H1 (cell line): ENCODE results near the gene PKMYT1. TPM values are rescaled to one million over a fixed set of nuclear protein-coding genes. Genes with fewer than 3 reads are reported as not detected.

ENCODE experiments used
- CTCF ChIA-PET: fragments of 300-600 bp; sonication (Branson Sonifier 250); formaldehyde crosslinking; loops from one replicate; lab custom pipeline; 2021; ENCODE audit not compliant: partially characterized antibody; lab: Charles Lee
- POLR2A ChIA-PET: fragments of 300-600 bp; sonication (Branson Sonifier 250); formaldehyde crosslinking; loops from one replicate; lab custom pipeline; 2021; ENCODE audit warnings: inconsistent platforms; ENCODE audit not compliant: partially characterized antibody; lab: Charles Lee
- DNase-seq, 2 experiments: peaks; one replicate each; pipeline versions ENCODE4 v3.0.0 to v3.0.0-alpha.2; 2010 to 2022; ENCODE audit warnings: low spot score in 2 of 2, low read depth in 1 of 2, mixed read lengths in 1 of 2
- FAIRE-seq: peaks from 2 replicates; lab custom pipeline; 2011; peaks lifted over from hg19 to GRCh38; lab: Jason Lieb, UNC
- H2AFZ ChIP-seq: 2 replicates; pipeline ENCODE4 v1.8.1; 2012; ENCODE audit warnings: low read length, inconsistent platforms
- H2AK5ac ChIP-seq: 2 replicates; pipeline ENCODE4 v1.6.1; 2013; ENCODE audit warnings: low read depth, low read length
- H2BK120ac ChIP-seq: replicated peaks from 2 replicates; pipeline ENCODE3; 2013; ENCODE audit warnings: low read depth, low read length, inconsistent platforms
- H2BK12ac ChIP-seq: 2 replicates; pipeline ENCODE4 v1.6.1; 2013; ENCODE audit warnings: low read depth, low read length
- H2BK15ac ChIP-seq: 2 replicates; pipeline ENCODE4 v1.6.1; 2013; ENCODE audit warnings: low read length
- H2BK20ac ChIP-seq: 2 replicates; pipeline ENCODE4 v1.6.1; 2013; ENCODE audit warnings: low read length
- H2BK5ac ChIP-seq: 2 replicates; pipeline ENCODE4 v1.6.1; 2013; ENCODE audit warnings: low read depth, low read length
- H3K14ac ChIP-seq: 2 replicates; pipeline ENCODE4 v1.6.1; 2013; ENCODE audit warnings: inconsistent platforms; ENCODE audit not compliant: insufficient read length
- H3K18ac ChIP-seq: 2 replicates; pipeline ENCODE4 v1.6.1; 2013; ENCODE audit warnings: low read length; ENCODE audit errors: extremely low read depth
- H3K23ac ChIP-seq: 2 replicates; pipeline ENCODE4 v1.6.1; 2013; ENCODE audit warnings: inconsistent platforms; ENCODE audit not compliant: insufficient read length
- H3K23me2 ChIP-seq: 2 replicates; pipeline ENCODE4 v1.6.1; 2013; ENCODE audit warnings: low read depth, low read length
- H3K27ac ChIP-seq: 2 replicates; pipeline ENCODE4 v1.6.1; 2011; ENCODE audit warnings: low read depth, low read length, inconsistent platforms
- H3K27me3 ChIP-seq, 4 experiments: replicated peaks in 1 of 4; 1 replicate in 1 of 4; 2 replicates in 3 of 4; pipeline versions ENCODE4 v1.6.1 to v1.8.1; 2011 to 2013; ENCODE audit warnings: low read length in 3 of 4, mild to moderate bottlenecking in 3 of 4, inconsistent platforms in 2 of 4, mixed read lengths in 2 of 4, moderate library complexity in 1 of 4; ENCODE audit not compliant: control insufficient read depth in 3 of 4, insufficient read depth in 3 of 4; ENCODE audit errors: extremely low read depth in 1 of 4
- H3K36me3 ChIP-seq, 4 experiments: 2 replicates each; pipeline versions ENCODE4 v1.6.1 to v1.8.1; 2011 to 2013; ENCODE audit warnings: mild to moderate bottlenecking in 4 of 4, low read length in 3 of 4, moderate library complexity in 2 of 4, control low read depth in 1 of 4, inconsistent platforms in 1 of 4; ENCODE audit not compliant: insufficient read depth in 4 of 4, control insufficient read depth in 2 of 4
- H3K4ac ChIP-seq: replicated peaks from 2 replicates; pipeline ENCODE3; 2013; ENCODE audit warnings: low read length, low read depth, mixed read lengths, inconsistent platforms; ENCODE audit not compliant: insufficient read length
- H3K4me1 ChIP-seq, 4 experiments: replicated peaks in 1 of 4; 1 replicate in 1 of 4; 2 replicates in 3 of 4; pipeline versions ENCODE4 v1.6.1 to v1.8.1; 2011 to 2013; ENCODE audit warnings: low read length in 3 of 4, inconsistent platforms in 2 of 4, mixed read lengths in 1 of 4; ENCODE audit not compliant: insufficient read depth in 4 of 4, control insufficient read depth in 3 of 4
- H3K4me2 ChIP-seq, 2 experiments: 2 replicates each; pipeline versions ENCODE4 v1.6.1 to v1.8.1; 2011 to 2013; ENCODE audit warnings: low read depth in 2 of 2, low read length in 2 of 2, control low read depth in 1 of 2, inconsistent platforms in 1 of 2, mild to moderate bottlenecking in 1 of 2; ENCODE audit not compliant: insufficient read depth in 1 of 2
- H3K4me3 ChIP-seq, 4 experiments: fragments of 200-600, 300-600 bp in 1 of 4; sonication (generic), shearing (Covaris generic), sonication (Bioruptor Twin) in 1 of 4; 2 replicates each; pipeline versions ENCODE4 v1.5.1 to v1.8.1; 2011 to 2016; ENCODE audit warnings: low read length in 4 of 4, low read depth in 3 of 4, control low read depth in 2 of 4, inconsistent platforms in 2 of 4, mild to moderate bottlenecking in 2 of 4, mixed read lengths in 1 of 4, moderate library complexity in 1 of 4; ENCODE audit not compliant: insufficient read depth in 2 of 4; ENCODE audit errors: extremely low read depth in 1 of 4
- H3K56ac ChIP-seq: replicated peaks from 2 replicates; pipeline ENCODE3; 2013; ENCODE audit warnings: low read depth, mild to moderate bottlenecking, mixed read lengths, low read length, inconsistent platforms; ENCODE audit not compliant: insufficient read length
- H3K79me1 ChIP-seq: 2 replicates; pipeline ENCODE4 v1.6.1; 2013; ENCODE audit warnings: low read depth, low read length, control low read depth
- H3K79me2 ChIP-seq, 2 experiments: 2 replicates each; pipeline versions ENCODE4 v1.6.1 to v1.8.1; 2012 to 2013; ENCODE audit warnings: low read length in 2 of 2, mild to moderate bottlenecking in 2 of 2, inconsistent platforms in 1 of 2; ENCODE audit not compliant: insufficient read depth in 2 of 2, control insufficient read depth in 1 of 2
- H3K9ac ChIP-seq, 4 experiments: replicated peaks in 1 of 4; 1 replicate in 1 of 4; 2 replicates in 3 of 4; pipeline versions ENCODE4 v1.6.1 to v1.8.1; 2011 to 2013; ENCODE audit warnings: low read depth in 3 of 4, low read length in 3 of 4, control low read depth in 2 of 4, mild to moderate bottlenecking in 2 of 4, moderate library complexity in 2 of 4, inconsistent platforms in 1 of 4; ENCODE audit errors: extremely low read depth in 1 of 4
- H3K9me3 ChIP-seq, 2 experiments: 2 replicates each; pipeline versions ENCODE4 v1.6.1 to v1.8.1; 2012 to 2013; ENCODE audit warnings: mild to moderate bottlenecking in 2 of 2, moderate library complexity in 2 of 2, control low read depth in 1 of 2, inconsistent platforms in 1 of 2, low read depth in 1 of 2, low read length in 1 of 2, mixed read lengths in 1 of 2; ENCODE audit not compliant: insufficient read depth in 2 of 2
- H4K20me1 ChIP-seq, 2 experiments: replicated peaks in 1 of 2; 2 replicates each; pipeline versions ENCODE3 to v1.8.1; 2011 to 2013; ENCODE audit warnings: inconsistent platforms in 2 of 2, low read length in 2 of 2, mild to moderate bottlenecking in 1 of 2; ENCODE audit not compliant: insufficient read depth in 2 of 2, control insufficient read depth in 1 of 2
- H4K5ac ChIP-seq: 2 replicates; pipeline ENCODE4 v1.6.1; 2013; ENCODE audit warnings: low read length, low read depth, mixed read lengths, inconsistent platforms; ENCODE audit not compliant: insufficient read length
- H4K8ac ChIP-seq: 2 replicates; pipeline ENCODE4 v1.8.0; 2013; ENCODE audit warnings: mild to moderate bottlenecking, moderate library complexity, low read length, inconsistent platforms; ENCODE audit not compliant: insufficient read depth; ENCODE audit errors: extremely low read depth
- H4K91ac ChIP-seq: replicated peaks from 2 replicates; pipeline ENCODE3; 2013; ENCODE audit warnings: low read length, mixed read lengths, inconsistent platforms; ENCODE audit not compliant: insufficient read length
- whole genome bisulfite sequencing, 2 experiments: shearing (Covaris generic) in 1 of 2; methylation state at CpG; one replicate each; pipeline versions ENCODE4 v1.1.6 to v1.1.7; 2013 to 2015; ENCODE audit warnings: low lambda C conversion rate in 2 of 2, mixed read lengths in 2 of 2, inconsistent platforms in 1 of 2, low coverage in 1 of 2, missing lambda C conversion rate in 1 of 2; ENCODE audit not compliant: insufficient replicate concordance in 2 of 2, insufficient coverage in 1 of 2, insufficient read length in 1 of 2; ENCODE audit errors: extremely low coverage in 1 of 2, missing lambda C conversion rate in 1 of 2; 5-methylcytosine and 5-hydroxymethylcytosine counted together
- polyA plus RNA-seq, 7 experiments: library from polyadenylated mRNA; depleted of rRNA in 3 of 7; stranded (reverse) in 5 of 7; unstranded in 2 of 7; fragments of >200 nt in 5 of 7; fragments of 200-250 nt in 2 of 7; gene quantifications; 1 replicate in 5 of 7; 2 replicates in 1 of 7; 4 replicates in 1 of 7; pipeline versions ENCODE4 v1.2.1 to v1.2.3, GENCODE V29; 2011 to 2013; ENCODE audit warnings: missing spikeins in 2 of 7, mixed read lengths in 2 of 7
- total RNA-seq: library from RNA; stranded (reverse); fragmentation: NEBNext Ultra II Directional; extraction: Animal tissue kit (Norgen Biotek cat#: 25700); gene quantifications from 2 replicates; pipeline ENCODE4 v1.2.1, GENCODE V29; 2021

Gene PKMYT1
- total and polyA plus RNA-seq, 2 of the 8 experiments (the other 6 are each of a cell fraction or from before 2014, with no cell fraction given) = 74.7 to 85.2 TPM

GRCh38 chr16:2962334-2963073 is 17.7 kb downstream of the PKMYT1 start:
- H2BK120ac ChIP-seq = no peak overlapping the region
- H3K36me3 ChIP-seq = no peaks in the 10 kb centered on the region
- DNase-seq = peak in 1 of 2 experiments; percentile 76
- peak overlapping the region; percentile 72; the same call in 1 of the 2 replicates for H2BK15ac ChIP-seq
- peak overlapping the region; percentile 72; the same call in 1 of the 2 replicates for H2BK20ac ChIP-seq
- no peak overlapping the region for H3K14ac ChIP-seq
- H4K5ac ChIP-seq = no peak overlapping the region
- peaks cover 0 to 19% (median 10%) of the 10 kb centered on the region in 4 experiments; a peak in 5 of 7 replicates for H3K4me1 ChIP-seq
- ChIA-PET CTCF (interaction anchor here (0.6 to 5.6 kb wide), 15 partner anchors 9 to 146 kb away, joined by 3 to 41 read pairs (median 5); partner anchors contain the start of genes PKMYT1 and PRSS21), POLR2A (interaction anchor here (1.0 to 25.4 kb wide), 9 partner anchors 11 to 190 kb away, joined by 3 to 455 read pairs (median 4); partner anchors contain the start of genes CLDN6, HCFC1R1, PKMYT1 and THOC6)
- no peak overlapping the region; the same call in 1 of the 2 replicates for H2AK5ac ChIP-seq
- H2BK12ac ChIP-seq = peak overlapping the region; percentile 27; the same call in 1 of the 2 replicates
- peak overlapping the region; percentile 14 to 80 (median 28) for H3K4me3 ChIP-seq
- H2BK5ac ChIP-seq = 0 out of 2 replicates have a peak overlapping the region, but pooled peaks have one; percentile 24
- peak overlapping the region; percentile 64 to 86 for H3K4me2 ChIP-seq
- H3K9me3 ChIP-seq = no peaks in the 10 kb centered on the region
- WGBS, 2 experiments = 67% methylated on average over 25 of the region's 28 CpGs; no CpG with 5 or more reads in 1 of the 2 experiments
- H4K20me1 ChIP-seq = peaks cover 5 to 6% of the 10 kb centered on the region in 2 experiments
- no peak for FAIRE-seq
- H4K8ac ChIP-seq = 0 out of 2 replicates have a peak overlapping the region, but pooled peaks have one; percentile 80
- no peak overlapping the region for H2AFZ ChIP-seq
- H3K27me3 ChIP-seq = peaks cover 9 to 19% (median 14%) of the 10 kb centered on the region in 4 experiments; a peak in 6 of 7 replicates
- peak overlapping the region; percentile 80 for H3K4ac ChIP-seq
- no peaks in the 10 kb centered on the region for H3K79me2 ChIP-seq
- no peak overlapping the region for H3K27ac ChIP-seq
- peak overlapping the region; percentile 96 for H3K18ac ChIP-seq
- H4K91ac ChIP-seq = peak overlapping the region; percentile 95
- H3K23me2 ChIP-seq = peaks cover 18% of the 10 kb centered on the region
- H3K9ac ChIP-seq = no peak overlapping the region
- no peaks in the 10 kb centered on the region for H3K79me1 ChIP-seq
- H3K56ac ChIP-seq = no peak overlapping the region
- H3K23ac ChIP-seq = no peak overlapping the region
